Peyer's patch (tissue), 4 donors: ENCODE measurements around the gene C16orf95. TPM values are rescaled to one million over a fixed set of nuclear protein-coding genes. Genes with fewer than 3 reads are reported as not detected.

ENCODE experiments used
- DNase-seq, 3 donors: peaks; one replicate each; pipeline ENCODE4 v3.0.0-alpha.2; 2017 to 2019
- H3K27ac ChIP-seq, 4 donors: fragments of 200-600 bp; sonication (generic); one replicate each; pipeline ENCODE4 v1.5.1; 2016 to 2019
- H3K27me3 ChIP-seq, 2 donors: fragments of 200-600 bp; sonication (generic); one replicate each; pipeline ENCODE4 v1.5.1; 2019
- H3K36me3 ChIP-seq, 3 donors: fragments of 200-600 bp; sonication (generic); one replicate each; pipeline ENCODE4 v1.5.1; 2016 to 2019
- H3K4me1 ChIP-seq, 4 donors: fragments of 200-600 bp; sonication (generic); one replicate each; pipeline ENCODE4 v1.5.1; 2016 to 2019
- H3K4me3 ChIP-seq, 4 donors: fragments of 200-600 bp; sonication (generic); 1 replicate in 3 of 4; 2 replicates in 1 of 4; pipeline ENCODE4 v1.5.1; 2016 to 2019; ENCODE audit warnings: mild to moderate bottlenecking in 1 of 4
- H3K9me3 ChIP-seq, 4 donors: fragments of 200-600 bp; sonication (generic); one replicate each; pipeline ENCODE4 v1.5.1; 2016 to 2019; ENCODE audit warnings: mild to moderate bottlenecking in 1 of 4
- CTCF ChIP-seq, 6 experiments: fragments of 450-650 bp in 4 of 6; fragments of 200-600 bp in 2 of 6; sonication (generic) in 1 of 6; IDR thresholded peaks; one replicate each; pipeline ENCODE4 v1.5.1; 2017 to 2019; ENCODE audit warnings: antibody characterized with exemption in 6 of 6, mild to moderate bottlenecking in 3 of 6, moderate library complexity in 1 of 6
- POLR2A ChIP-seq, 2 donors: fragments of 450-650 bp; IDR thresholded peaks; one replicate each; pipeline ENCODE4 v1.5.1; 2017; ENCODE audit warnings: antibody characterized with exemption in 2 of 2, mild to moderate bottlenecking in 2 of 2, moderate library complexity in 2 of 2
- total RNA-seq, 4 donors: library from RNA; depleted of rRNA; stranded (reverse); fragments of >200 nt; gene quantifications; one replicate each; pipeline ENCODE4 v1.1.0, GENCODE V29; 2016

C16orf95 gene
- total RNA-seq, 4 donors from 2014 or later: 1.2 TPM; not detected in 3

- no peak overlapping the region for H3K4me3 ChIP-seq
- no peaks in the 10 kb centered on the region for H3K9me3 ChIP-seq
- TF ChIP-seq CTCF (IDR thresholded peaks at IDR 0.05) (no peak), POLR2A (IDR thresholded peaks at IDR 0.05) (no peak)
- no peaks in the 10 kb centered on the region for H3K27me3 ChIP-seq
- H3K27ac ChIP-seq: peak overlapping the region; percentile 27 to 60 (median 54)
- DNase-seq: peak; percentile 39 to 78 (median 60)
- H3K4me1 ChIP-seq: peaks cover 0 to 16% (median 0%) of the 10 kb centered on the region in 4 donors
- peaks cover 0 to 72% (median 0%) of the 10 kb centered on the region in 3 donors for H3K36me3 ChIP-seq
Observed at GRCh38 chr16:87344931-87345631, 27.9 kb upstream of the C16orf95 start.

- Histone ChIP-seq H3K27me3 (no peaks in the 10 kb centered on the region), H3K9me3 (no peaks in the 10 kb centered on the region), H3K4me1 (peaks cover 0 to 16% (median 0%) of the 10 kb centered on the region in 4 donors), H3K36me3 (peaks cover 0 to 80% (median 0%) of the 10 kb centered on the region in 3 donors), H3K4me3 (no peak overlapping the region), H3K27ac (peak overlapping the region; percentile 27 to 60 (median 54))
- TF ChIP-seq CTCF (IDR thresholded peaks at IDR 0.05) (no peak), POLR2A (IDR thresholded peaks at IDR 0.05) (no peak)
- DNase-seq: no peak
Observed at GRCh38 chr16:87344165-87344930, 27.2 kb upstream of the C16orf95 start.

GRCh38 chr16:87343753-87344050 lies 26.5 kb upstream of the C16orf95 start:
- peaks cover 0 to 16% (median 0%) of the 10 kb centered on the region in 4 donors for H3K4me1 ChIP-seq
- no peak for DNase-seq
- H3K36me3 ChIP-seq: peaks cover 0 to 81% (median 0%) of the 10 kb centered on the region in 3 donors
- no peak overlapping the region for H3K27ac ChIP-seq
- H3K27me3 ChIP-seq: no peaks in the 10 kb centered on the region
- no peak overlapping the region for H3K4me3 ChIP-seq
- H3K9me3 ChIP-seq: no peaks in the 10 kb centered on the region
- TF ChIP-seq CTCF (IDR thresholded peaks at IDR 0.05): no peak
- TF ChIP-seq POLR2A (IDR thresholded peaks at IDR 0.05): no peak

- no peaks in the 10 kb centered on the region for H3K27me3 ChIP-seq
- no peak for DNase-seq
- peaks cover 0 to 82% (median 0%) of the 10 kb centered on the region in 3 donors for H3K36me3 ChIP-seq
- H3K9me3 ChIP-seq: no peaks in the 10 kb centered on the region
- no peak for TF ChIP-seq CTCF (IDR thresholded peaks at IDR 0.05)
- no peak for TF ChIP-seq POLR2A (IDR thresholded peaks at IDR 0.05)
- H3K4me1 ChIP-seq: peaks cover 0 to 16% (median 0%) of the 10 kb centered on the region in 4 donors
- H3K27ac ChIP-seq: no peak overlapping the region
- no peak overlapping the region for H3K4me3 ChIP-seq
Observed at GRCh38 chr16:87342978-87343752, 26.0 kb upstream of the C16orf95 start.

- no peak for DNase-seq
- TF ChIP-seq CTCF (IDR thresholded peaks at IDR 0.05) (no peak), POLR2A (IDR thresholded peaks at IDR 0.05) (no peak)
- Histone ChIP-seq H3K27me3 (no peaks in the 10 kb centered on the region), H3K4me1 (peaks cover 0 to 16% (median 0%) of the 10 kb centered on the region in 4 donors), H3K9me3 (no peaks in the 10 kb centered on the region), H3K36me3 (peaks cover 0 to 80% (median 0%) of the 10 kb centered on the region in 3 donors), H3K4me3 (no peak overlapping the region), H3K27ac (no peak overlapping the region)
Observed at GRCh38 chr16:87342504-87342903, 25.3 kb upstream of the C16orf95 start.
